ENCODE results near the gene NPTX1.

GRCh38 chr17:80498920-80499410, 22.6 kb upstream of the NPTX1 start:
- TF ChIP-seq CTCF (IDR thresholded peaks at IDR 0.05), result no peak
- no peak for TF ChIP-seq POLR2A (IDR thresholded peaks at IDR 0.05; ENCODE audit: low read length)
- no peak for TF ChIP-seq HOXA7 (CRISPR knock-in tag; IDR thresholded peaks at IDR 0.05)
- no peak for TF ChIP-seq CHD2 (IDR thresholded peaks at IDR 0.05; ENCODE audit: low read length, partially characterized antibody)
- TF ChIP-seq TP53 (CRISPR knock-in tag; IDR thresholded peaks at IDR 0.05), result no peak
- no peak for TF ChIP-seq SMC3 (IDR thresholded peaks at IDR 0.05)
- TF ChIP-seq FOSB (CRISPR knock-in tag; IDR thresholded peaks at IDR 0.05), result no peak
- TF ChIP-seq, protein P1, sequence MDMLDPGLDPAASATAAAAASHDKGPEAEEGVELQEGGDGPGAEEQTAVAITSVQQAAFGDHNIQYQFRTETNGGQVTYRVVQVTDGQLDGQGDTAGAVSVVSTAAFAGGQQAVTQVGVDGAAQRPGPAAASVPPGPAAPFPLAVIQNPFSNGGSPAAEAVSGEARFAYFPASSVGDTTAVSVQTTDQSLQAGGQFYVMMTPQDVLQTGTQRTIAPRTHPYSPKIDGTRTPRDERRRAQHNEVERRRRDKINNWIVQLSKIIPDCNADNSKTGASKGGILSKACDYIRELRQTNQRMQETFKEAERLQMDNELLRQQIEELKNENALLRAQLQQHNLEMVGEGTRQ (IDR thresholded peaks at IDR 0.05), result no peak
- no peak for TF ChIP-seq REST (IDR thresholded peaks at IDR 0.05)
- no peak for TF ChIP-seq HEYL (CRISPR knock-in tag; IDR thresholded peaks at IDR 0.05)
- no peak for TF ChIP-seq POLR2AphosphoS2 (conservative IDR thresholded peaks at IDR 0.05; ENCODE audit: low read length)
